IPS-20b (cell line): ENCODE measurements around the gene SULT1A2.
"Not testable (repeated sequence)": the region's sequence is repeated elsewhere in the genome, so short reads cannot be mapped to it uniquely, and the experiment has no call there.

Source experiments
- H3K27ac ChIP-seq: one replicate; pipeline ENCODE4 v1.5.1; 2013; ENCODE audit warnings: low read length
- H3K27me3 ChIP-seq: 2 replicates; pipeline ENCODE4 v1.6.1; 2013; ENCODE audit warnings: mild to moderate bottlenecking, low read length, inconsistent platforms; ENCODE audit not compliant: insufficient read depth
- H3K36me3 ChIP-seq: 2 replicates; pipeline ENCODE4 v1.6.1; 2013; ENCODE audit warnings: low read depth, mild to moderate bottlenecking, inconsistent platforms, low read length, moderate library complexity; ENCODE audit not compliant: insufficient read depth
- H3K4me1 ChIP-seq: 2 replicates; pipeline ENCODE4 v1.6.1; 2013; ENCODE audit warnings: mild to moderate bottlenecking, control low read depth, inconsistent platforms, low read length, moderate library complexity; ENCODE audit not compliant: insufficient read depth
- H3K4me3 ChIP-seq: 2 replicates; pipeline ENCODE4 v1.5.1; 2013; ENCODE audit warnings: mild to moderate bottlenecking, low read length, inconsistent platforms
- H3K9ac ChIP-seq: 2 replicates; pipeline ENCODE4 v1.6.1; 2013; ENCODE audit warnings: low read depth, mild to moderate bottlenecking, inconsistent platforms, low read length, moderate library complexity
- H3K9me3 ChIP-seq: 2 replicates; pipeline ENCODE4 v1.6.1; 2013; ENCODE audit warnings: mild to moderate bottlenecking, low read depth, low read length, inconsistent platforms; ENCODE audit not compliant: insufficient read depth

Gene SULT1A2

DNA sequence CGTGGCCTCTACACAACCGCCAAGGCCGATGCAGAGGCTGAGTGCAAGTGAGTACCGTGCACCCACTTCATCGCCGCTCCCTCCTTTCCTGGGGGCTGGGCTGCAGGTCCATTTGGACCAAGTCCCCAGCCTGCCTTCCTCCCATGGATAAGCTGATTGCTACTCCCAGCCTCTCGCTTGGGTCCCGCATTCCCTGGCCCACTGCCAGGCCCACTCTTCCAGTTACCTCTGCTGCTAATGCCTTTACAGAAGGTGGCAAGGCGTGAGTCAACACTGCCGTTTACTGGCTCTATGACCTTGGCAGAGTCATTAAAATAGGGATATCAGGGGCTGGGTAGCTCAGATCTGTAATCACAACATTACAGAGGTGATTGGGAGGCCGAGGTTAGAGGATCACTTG, 11.2 kb downstream of the SULT1A2 start:
- Histone ChIP-seq H3K4me3 (no peak overlapping the region), H3K36me3 (peaks cover 33% of the 10 kb centered on the region), H3K4me1 (no peaks in the 10 kb centered on the region), H3K9me3 (no peaks in the 10 kb centered on the region), H3K27ac (no peak overlapping the region), H3K27me3 (no peaks in the 10 kb centered on the region), H3K9ac (no peak overlapping the region)

DNA sequence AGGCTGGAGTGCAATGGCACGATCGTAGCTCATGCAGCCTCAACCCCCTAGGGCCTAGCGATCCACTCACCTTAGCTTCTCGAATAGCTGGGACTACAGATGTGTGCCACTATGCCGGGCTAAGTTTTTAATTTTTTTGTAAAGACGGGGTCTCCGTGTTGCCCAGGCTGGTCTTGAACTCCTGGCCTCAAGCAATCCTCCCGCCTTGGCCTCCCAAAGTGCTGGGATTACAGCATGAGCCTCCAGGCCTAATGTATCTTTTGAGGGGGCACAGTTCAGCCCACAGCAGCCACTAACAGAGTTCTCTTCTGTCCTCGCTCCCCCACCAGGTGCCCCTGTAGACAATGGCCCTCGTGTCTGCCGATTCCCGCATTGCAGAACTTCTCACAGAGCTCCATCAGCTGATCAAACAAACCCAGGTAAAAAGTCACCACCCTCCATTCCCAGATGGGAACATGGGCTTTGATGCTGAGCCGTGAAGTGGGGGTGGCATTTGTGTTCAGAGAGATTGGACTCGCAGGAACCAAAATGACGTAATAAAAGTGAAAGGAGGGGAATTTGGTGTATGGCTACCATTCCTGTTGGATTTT, 16.0 kb downstream of the SULT1A2 start:
- no peaks in the 10 kb centered on the region for H3K27me3 ChIP-seq
- H3K4me1 ChIP-seq: no peaks in the 10 kb centered on the region
- H3K36me3 ChIP-seq: peaks cover 11% of the 10 kb centered on the region; the same call in 1 of the 2 replicates
- H3K9me3 ChIP-seq: no peaks in the 10 kb centered on the region
- H3K27ac ChIP-seq: no peak overlapping the region
- no peak overlapping the region for H3K4me3 ChIP-seq
- H3K9ac ChIP-seq: no peak overlapping the region

DNA sequence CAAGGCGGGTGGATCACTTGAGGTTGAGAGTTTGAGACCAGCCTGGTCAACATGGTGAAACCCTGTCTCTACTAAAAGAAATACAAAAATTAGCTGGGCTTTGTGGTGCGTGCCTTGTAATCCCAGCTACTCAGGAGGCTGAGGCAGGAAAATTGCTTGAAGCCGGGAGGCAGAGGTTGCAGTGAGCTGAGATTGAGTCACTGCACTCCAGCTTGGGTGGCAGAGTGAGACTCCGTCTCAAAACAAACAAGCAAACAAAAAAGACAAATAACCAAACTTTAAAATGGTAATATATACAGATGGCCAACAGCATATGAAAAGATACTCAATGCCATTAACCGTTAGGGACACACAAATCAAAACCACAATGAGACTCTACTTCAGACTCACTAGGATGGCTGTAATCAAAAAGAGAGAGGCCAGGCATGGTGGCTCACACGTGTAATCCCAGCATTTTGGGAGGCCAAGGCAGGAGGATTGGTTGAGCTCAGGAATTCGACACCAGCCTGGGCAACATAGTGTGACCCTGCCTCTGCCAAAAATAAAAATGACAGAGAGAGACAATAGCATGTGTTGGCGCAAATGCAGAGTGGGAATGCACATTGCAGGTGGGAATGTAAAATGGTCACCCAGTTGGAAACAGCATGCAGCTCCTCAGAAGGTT, 21.3 kb downstream of the SULT1A2 start:
- no peak overlapping the region for H3K4me3 ChIP-seq
- H3K4me1 ChIP-seq: peaks cover 12% of the 10 kb centered on the region; the same call in 1 of the 2 replicates
- H3K9ac ChIP-seq: no peak overlapping the region
- H3K27me3 ChIP-seq: no peaks in the 10 kb centered on the region
- H3K9me3 ChIP-seq: no peaks in the 10 kb centered on the region
- H3K36me3 ChIP-seq: no peaks in the 10 kb centered on the region
- H3K27ac ChIP-seq: no peak overlapping the region

DNA sequence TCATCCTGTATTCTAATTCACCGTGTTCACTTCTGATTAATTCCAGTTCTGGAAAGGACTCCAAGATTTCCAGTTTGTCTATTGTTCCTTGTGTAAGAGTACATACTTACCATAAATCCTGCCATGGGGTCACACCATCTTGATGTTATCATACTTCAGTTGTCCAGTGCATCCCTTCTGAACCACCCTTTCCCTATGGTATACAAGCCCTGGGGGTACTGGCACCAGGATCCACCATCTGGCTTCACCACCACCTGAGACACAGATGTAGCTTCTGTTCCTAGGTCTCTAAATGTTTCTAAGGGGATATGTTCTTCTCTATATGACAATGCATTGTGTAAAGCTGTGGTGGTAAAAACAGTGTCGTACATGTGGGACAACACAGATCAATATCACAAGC, 21.9 kb downstream of the SULT1A2 start:
- Histone ChIP-seq H3K27ac (no peak overlapping the region), H3K4me3 (no peak overlapping the region), H3K4me1 (peaks cover 12% of the 10 kb centered on the region; the same call in 1 of the 2 replicates), H3K36me3 (no peaks in the 10 kb centered on the region), H3K27me3 (no peaks in the 10 kb centered on the region), H3K9ac (peak overlapping the region; percentile 34; the same call in 1 of the 2 replicates), H3K9me3 (no peaks in the 10 kb centered on the region)

DNA sequence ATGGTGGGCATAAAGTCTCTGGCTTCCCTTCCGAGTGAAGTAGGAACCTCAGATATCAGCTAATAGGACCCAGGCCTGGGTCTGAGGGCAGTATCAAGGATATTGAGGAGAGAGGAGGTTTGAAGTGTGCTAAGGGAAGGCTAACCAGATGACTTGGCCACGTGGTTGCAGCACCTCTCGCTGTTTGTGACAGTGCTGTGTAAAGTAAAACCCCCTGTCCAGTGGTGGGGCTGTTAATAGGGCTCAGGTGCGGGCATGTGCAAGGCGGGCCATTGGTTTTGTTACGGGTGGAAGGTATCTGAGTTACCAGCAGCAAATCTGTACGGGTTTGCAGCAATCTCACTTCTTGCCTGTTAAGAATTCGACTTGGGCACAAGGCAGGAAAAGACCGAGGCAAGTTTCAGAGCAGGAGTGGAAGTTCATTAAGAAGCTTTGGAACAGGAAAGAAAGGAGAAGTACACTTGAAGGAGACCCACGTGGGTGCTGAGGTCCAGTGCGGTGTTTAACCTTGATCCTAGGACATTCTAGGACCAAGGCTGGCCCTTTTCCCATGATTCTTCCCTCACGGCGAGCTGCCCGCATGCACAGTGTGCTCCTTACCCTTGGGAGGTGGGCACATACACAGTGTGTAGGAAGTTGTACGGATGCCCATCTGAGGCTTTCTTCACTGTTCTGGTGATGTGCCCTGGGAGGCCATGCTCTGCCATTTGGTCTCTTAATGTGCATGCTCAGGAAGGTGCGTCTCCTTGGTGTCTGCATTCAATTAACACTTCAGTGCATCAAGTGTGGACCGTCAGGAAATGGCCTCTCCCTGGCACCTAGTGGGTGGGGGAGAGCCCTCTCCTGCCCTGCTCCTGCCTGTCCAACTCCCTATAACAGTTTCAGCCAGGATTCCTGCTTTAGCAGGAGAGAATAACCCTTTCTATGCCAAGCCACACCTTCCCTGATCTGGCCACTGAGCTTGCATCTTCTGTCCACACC, 22.8 kb downstream of the SULT1A2 start:
- no peak overlapping the region for H3K4me3 ChIP-seq
- no peak overlapping the region; the same call in 1 of the 2 replicates for H3K9ac ChIP-seq
- H3K36me3 ChIP-seq: no peaks in the 10 kb centered on the region
- H3K9me3 ChIP-seq: no peaks in the 10 kb centered on the region
- H3K4me1 ChIP-seq: peaks cover 12% of the 10 kb centered on the region; the same call in 1 of the 2 replicates
- no peaks in the 10 kb centered on the region for H3K27me3 ChIP-seq
- no peak overlapping the region for H3K27ac ChIP-seq

DNA sequence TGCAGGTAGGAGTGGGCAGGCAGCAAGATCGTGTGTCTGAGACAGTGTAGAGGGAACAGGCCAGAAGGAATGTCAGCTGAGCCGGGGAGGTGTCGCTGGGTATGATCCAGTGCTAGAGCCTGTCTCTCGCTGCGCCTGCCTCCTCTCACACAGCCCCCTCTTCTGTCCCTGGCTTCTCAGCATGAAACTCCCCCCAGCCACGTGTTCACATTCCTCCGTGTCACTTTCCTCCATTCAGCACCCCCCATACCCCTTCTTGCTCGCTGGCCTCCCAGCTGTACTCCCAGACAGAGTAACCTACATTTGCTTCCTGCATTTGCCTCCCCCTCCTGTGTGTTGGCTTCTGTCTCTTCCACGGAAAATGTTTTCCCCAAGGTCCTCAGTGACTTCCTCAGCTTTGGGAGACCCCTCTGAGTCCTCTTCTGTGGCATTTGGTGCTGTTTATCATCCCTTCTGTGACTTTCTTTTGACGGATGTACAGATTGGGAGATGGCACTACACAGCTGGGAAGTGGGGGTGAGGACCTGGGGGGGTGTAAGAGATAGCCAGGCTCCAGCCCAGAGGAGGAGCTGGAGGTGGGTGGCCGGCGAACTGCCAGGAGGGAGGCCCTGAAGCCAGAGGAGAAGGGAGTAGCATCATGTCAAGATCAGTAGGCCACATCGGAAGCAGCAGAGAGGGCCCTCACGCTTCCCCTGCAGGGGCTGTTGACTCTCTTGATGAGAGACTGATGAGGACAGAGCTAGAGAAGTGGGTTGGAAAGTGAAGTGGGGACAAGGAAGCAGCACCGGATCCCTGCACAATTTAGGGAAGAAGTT, 23.9 kb downstream of the SULT1A2 start:
- no peak overlapping the region for H3K4me3 ChIP-seq
- H3K9me3 ChIP-seq: no peaks in the 10 kb centered on the region
- H3K36me3 ChIP-seq: no peaks in the 10 kb centered on the region
- no peaks in the 10 kb centered on the region for H3K27me3 ChIP-seq
- no peak overlapping the region for H3K9ac ChIP-seq
- no peak overlapping the region for H3K27ac ChIP-seq
- peaks cover 12% of the 10 kb centered on the region; the same call in 1 of the 2 replicates for H3K4me1 ChIP-seq

DNA sequence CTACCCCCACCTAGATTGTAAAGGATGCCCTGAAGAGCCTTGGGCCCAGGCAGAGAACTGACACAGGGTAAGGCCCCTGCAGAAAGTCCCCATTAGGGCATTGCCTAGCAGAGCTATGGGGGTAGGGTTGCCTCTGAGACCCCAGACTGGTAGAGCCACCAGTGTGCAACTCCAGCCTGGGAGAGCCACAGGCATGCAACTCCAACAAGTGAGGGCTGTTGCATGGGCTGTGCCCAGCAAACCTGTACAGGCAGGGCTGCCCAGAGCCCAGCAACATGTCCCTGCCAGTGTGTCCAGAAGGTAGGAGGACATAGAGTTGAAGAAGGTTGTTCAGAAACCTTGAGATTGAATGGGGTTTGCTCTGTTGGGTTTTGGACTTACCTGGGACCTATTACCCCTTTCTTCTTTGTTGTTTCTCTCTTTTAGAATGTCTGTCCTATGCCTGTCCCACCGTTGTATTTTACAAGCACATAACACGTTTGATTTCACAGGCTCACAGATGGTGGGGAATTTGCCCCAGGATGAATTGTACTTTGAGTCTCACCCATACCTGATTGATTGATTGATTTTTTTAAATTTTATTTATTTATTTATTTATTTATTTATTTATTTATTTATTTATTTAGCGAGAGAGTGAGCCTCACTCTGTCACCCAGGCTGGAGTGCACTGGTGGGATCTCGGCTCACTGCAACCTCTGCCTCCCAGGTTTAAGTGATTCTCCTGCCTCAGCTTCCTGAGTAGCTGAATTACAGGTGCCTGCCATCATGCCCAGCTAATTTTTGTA, 26.7 kb downstream of the SULT1A2 start:
- H3K9ac ChIP-seq: no peak overlapping the region
- H3K27me3 ChIP-seq: no peaks in the 10 kb centered on the region
- H3K4me3 ChIP-seq: no peak overlapping the region
- no peaks in the 10 kb centered on the region for H3K36me3 ChIP-seq
- H3K27ac ChIP-seq: no peak overlapping the region
- H3K4me1 ChIP-seq: peaks cover 12% of the 10 kb centered on the region; the same call in 1 of the 2 replicates
- H3K9me3 ChIP-seq: peaks cover 7% of the 10 kb centered on the region

DNA sequence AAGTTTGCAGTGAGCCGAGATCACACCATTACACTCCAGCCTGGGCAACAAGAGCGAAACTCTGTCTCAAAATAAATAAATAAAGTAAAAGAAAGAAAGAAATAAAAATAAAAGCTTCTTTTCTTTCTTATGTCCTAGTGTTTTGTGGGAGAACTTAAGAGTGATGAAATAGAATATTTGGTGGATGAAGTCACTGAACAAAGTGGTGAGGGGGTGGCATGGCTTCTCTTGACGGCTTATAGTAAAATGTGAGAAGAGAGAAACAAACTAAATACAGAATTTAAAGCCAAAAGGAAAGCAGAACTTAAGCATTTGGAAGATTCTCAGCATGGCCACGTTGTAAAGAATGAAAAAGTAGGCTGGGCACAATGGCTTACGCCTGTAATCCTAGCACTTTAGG, 27.8 kb downstream of the SULT1A2 start:
- Histone ChIP-seq H3K4me3 (no peak overlapping the region), H3K27ac (no peak overlapping the region), H3K9me3 (peaks cover 7% of the 10 kb centered on the region), H3K36me3 (no peaks in the 10 kb centered on the region), H3K4me1 (peaks cover 5% of the 10 kb centered on the region; the same call in 1 of the 2 replicates), H3K27me3 (no peaks in the 10 kb centered on the region), H3K9ac (no peak overlapping the region)

DNA sequence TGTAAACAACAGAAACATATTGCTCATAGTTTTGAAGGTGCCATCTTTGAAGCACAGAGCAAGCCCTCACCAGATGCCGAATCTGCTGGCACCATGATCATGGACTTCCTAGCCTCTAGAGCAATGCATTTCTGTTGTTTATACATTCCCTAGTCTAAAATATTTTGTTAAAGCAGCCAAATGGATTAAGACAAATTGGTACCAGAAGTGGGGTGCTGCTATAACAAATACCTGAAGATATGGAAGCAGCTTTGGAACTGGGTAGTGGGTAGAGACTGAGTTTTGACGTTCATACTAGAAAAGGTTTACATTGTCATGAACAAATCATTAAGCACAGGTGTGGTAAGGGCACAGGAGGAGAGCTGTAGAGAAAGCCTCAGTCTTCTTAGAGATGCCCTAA, 29.6 kb downstream of the SULT1A2 start:
- H3K4me1 ChIP-seq: no peaks in the 10 kb centered on the region
- H3K9ac ChIP-seq: no peak overlapping the region
- no peak overlapping the region for H3K4me3 ChIP-seq
- H3K36me3 ChIP-seq: no peaks in the 10 kb centered on the region
- peaks cover 7% of the 10 kb centered on the region for H3K9me3 ChIP-seq
- no peak overlapping the region for H3K27ac ChIP-seq
- H3K27me3 ChIP-seq: no peaks in the 10 kb centered on the region

DNA sequence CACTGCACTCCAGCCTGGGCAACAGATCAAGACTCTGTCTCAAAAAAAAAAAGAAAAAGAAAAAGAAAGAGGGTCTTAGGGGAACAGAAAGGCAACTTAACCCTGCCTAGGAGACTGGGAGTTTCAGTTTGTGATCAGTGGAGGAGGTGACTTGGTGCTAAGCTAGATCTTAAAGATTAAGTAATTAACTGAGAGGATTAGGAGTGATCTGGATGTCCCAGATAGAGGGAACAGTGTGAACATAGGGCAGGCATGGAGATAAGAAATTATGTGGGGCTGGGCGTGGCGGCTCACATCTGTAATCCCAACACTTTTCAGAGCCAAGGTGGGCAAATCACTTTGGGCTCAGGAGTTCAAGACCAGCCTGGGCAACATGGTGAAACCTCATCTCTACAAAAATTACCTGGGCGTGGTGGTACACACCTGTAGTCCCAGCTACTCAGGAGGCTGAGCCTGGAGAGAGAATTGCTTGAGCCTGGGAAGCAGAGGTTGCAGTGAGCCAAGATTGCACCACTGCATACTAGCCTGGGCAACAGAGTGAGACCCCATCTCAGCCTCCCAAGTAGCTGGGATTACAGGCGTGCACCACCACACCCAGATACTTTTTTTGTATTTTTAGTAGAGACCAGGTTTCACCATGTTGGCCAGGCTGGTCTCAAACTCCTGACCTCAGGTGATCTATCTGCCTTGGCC, 30.5 kb downstream of the SULT1A2 start:
- H3K9me3 ChIP-seq, H3K4me1 ChIP-seq, H3K27ac ChIP-seq, H3K27me3 ChIP-seq, H3K36me3 ChIP-seq, H3K9ac ChIP-seq, H3K4me3 ChIP-seq: not testable (repeated sequence)
